ENCODE results near the gene ING3.

DNA sequence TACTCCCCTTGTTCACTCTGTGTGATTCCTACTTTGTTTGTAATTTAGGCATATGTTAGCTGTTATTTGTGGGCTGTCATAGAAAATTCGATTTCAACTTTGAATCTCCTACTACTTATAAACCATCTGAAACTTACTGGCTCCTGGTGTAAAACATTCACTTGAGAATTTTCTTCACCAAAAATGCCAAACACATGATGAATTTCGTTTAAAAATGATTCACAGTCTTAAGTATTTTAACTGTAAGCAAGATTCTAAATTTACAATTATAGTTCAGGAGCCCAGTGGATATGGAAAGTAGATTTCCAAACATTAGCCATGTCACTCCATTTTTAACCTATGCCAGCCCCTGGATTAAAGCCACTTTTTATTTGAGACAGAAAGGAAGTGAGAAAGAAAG is 41.0 kb downstream of the ING3 start:
- TF ChIP-seq TCF12 (IDR thresholded peaks at IDR 0.05): no peak
- no peak for TF ChIP-seq TCF12 (CRISPR knock-in tag; IDR thresholded peaks at IDR 0.05)
- TF ChIP-seq ZNF34 (CRISPR knock-in tag; IDR thresholded peaks at IDR 0.05; ENCODE audit: borderline replicate concordance): no peak
- TF ChIP-seq EZH2 (conservative IDR thresholded peaks at IDR 0.05; ENCODE audit: low read depth, low read length): no peak
- no peak for TF ChIP-seq JUNB (CRISPR knock-in tag; IDR thresholded peaks at IDR 0.05; ENCODE audit: borderline replicate concordance)
- TF ChIP-seq, protein P1, sequence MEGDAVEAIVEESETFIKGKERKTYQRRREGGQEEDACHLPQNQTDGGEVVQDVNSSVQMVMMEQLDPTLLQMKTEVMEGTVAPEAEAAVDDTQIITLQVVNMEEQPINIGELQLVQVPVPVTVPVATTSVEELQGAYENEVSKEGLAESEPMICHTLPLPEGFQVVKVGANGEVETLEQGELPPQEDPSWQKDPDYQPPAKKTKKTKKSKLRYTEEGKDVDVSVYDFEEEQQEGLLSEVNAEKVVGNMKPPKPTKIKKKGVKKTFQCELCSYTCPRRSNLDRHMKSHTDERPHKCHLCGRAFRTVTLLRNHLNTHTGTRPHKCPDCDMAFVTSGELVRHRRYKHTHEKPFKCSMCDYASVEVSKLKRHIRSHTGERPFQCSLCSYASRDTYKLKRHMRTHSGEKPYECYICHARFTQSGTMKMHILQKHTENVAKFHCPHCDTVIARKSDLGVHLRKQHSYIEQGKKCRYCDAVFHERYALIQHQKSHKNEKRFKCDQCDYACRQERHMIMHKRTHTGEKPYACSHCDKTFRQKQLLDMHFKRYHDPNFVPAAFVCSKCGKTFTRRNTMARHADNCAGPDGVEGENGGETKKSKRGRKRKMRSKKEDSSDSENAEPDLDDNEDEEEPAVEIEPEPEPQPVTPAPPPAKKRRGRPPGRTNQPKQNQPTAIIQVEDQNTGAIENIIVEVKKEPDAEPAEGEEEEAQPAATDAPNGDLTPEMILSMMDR (CRISPR knock-in tag; IDR thresholded peaks at IDR 0.05): no peak
